Esophagus muscularis mucosa (tissue), 3 donors: Measurements from ENCODE around the gene SEMA4B.

Source experiments
- CTCF ChIP-seq, 3 experiments: fragments of 200-600 bp in 2 of 3; fragments of 450-650 bp in 1 of 3; sonication (generic) in 2 of 3; IDR thresholded peaks; one replicate each; pipeline ENCODE4 v1.5.1; 2017 to 2019; ENCODE audit warnings: antibody characterized with exemption in 3 of 3, mild to moderate bottlenecking in 2 of 3, moderate library complexity in 1 of 3
- POLR2A ChIP-seq: fragments of 450-650 bp; IDR thresholded peaks from one replicate; pipeline ENCODE4 v1.6.1; 2017; ENCODE audit warnings: antibody characterized with exemption, moderate library complexity, mild to moderate bottlenecking, low read depth

DNA sequence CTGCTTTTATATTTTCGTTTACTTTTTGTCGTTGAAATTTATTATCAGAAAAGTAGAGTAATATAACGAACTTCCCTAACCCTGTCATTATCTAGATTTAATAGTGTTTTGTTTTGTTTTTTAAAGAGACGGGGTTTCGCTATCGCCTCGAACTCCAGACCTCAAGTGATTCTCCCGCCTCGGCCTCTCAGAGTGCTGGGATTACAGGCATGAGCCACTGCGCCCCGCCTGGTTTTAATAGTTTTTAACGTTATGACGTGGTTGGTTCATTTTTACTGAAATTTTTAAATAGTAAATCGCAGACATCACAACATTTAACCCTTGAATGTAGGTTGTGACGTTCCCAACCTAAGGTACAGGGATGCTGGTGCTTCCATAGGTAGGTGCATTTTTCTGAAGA is 65.4 kb downstream of the SEMA4B start:
- TF ChIP-seq POLR2A: no peak
- TF ChIP-seq CTCF (IDR thresholded peaks at IDR 0.05): no peak
